Measurements from ENCODE around the gene CELA1. TPM values are rescaled to one million over a fixed set of nuclear protein-coding genes. Genes with fewer than 3 reads are reported as not detected.

Gene CELA1
- total RNA-seq, 4 donors from 2014 or later, result not detected

DNA sequence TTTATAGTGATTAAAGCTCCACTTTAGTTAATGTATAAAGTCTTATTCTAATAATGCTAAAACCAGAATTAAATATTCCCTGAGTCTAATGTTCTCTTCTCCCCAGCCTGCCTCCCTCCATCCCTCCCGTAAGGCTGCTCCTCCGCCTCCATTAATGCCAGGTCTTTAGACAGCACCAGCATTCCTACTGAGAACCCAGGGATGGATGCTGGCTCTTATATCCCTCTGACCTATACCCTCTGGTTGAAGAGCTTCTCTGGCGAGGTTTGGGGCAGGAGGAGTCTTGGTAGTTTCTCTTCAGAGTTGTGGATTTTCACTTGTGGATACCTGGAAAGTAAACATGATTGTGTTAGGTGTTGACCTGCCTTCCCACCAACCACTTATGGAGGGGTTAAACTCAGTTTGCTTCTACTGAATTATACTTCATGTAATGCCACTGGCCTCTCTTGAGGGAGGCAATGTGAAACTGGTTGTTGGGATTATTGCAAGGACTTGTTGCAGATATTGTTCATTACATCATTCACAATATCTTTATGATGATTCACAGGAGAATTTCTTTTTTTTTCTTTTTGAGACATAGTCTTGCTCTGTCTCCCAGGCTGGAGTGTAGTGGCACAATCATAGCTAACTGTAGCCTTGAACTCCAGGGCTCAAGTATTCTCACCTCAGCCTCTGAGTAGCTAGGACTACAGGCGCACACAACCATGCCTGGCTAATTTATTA, 65.1 kb downstream of the CELA1 start:
- TF ChIP-seq POLR2A (IDR thresholded peaks at IDR 0.05), result no peak
- TF ChIP-seq, protein P1, sequence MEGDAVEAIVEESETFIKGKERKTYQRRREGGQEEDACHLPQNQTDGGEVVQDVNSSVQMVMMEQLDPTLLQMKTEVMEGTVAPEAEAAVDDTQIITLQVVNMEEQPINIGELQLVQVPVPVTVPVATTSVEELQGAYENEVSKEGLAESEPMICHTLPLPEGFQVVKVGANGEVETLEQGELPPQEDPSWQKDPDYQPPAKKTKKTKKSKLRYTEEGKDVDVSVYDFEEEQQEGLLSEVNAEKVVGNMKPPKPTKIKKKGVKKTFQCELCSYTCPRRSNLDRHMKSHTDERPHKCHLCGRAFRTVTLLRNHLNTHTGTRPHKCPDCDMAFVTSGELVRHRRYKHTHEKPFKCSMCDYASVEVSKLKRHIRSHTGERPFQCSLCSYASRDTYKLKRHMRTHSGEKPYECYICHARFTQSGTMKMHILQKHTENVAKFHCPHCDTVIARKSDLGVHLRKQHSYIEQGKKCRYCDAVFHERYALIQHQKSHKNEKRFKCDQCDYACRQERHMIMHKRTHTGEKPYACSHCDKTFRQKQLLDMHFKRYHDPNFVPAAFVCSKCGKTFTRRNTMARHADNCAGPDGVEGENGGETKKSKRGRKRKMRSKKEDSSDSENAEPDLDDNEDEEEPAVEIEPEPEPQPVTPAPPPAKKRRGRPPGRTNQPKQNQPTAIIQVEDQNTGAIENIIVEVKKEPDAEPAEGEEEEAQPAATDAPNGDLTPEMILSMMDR (IDR thresholded peaks at IDR 0.05), result no peak
- Histone ChIP-seq H3K4me1 (no peaks in the 10 kb centered on the region), H3K27me3 (no peaks in the 10 kb centered on the region), H3K27ac (no peak overlapping the region), H3K36me3 (no peaks in the 10 kb centered on the region), H3K4me3 (no peak overlapping the region), H3K9me3 (no peaks in the 10 kb centered on the region)
- WGBS, 2 donors, result 77 to 87% methylated on average over 4 of the region's 4 CpGs
- intact Hi-C loops (cut with DNase I), result no loop called here
- DNase-seq, result no peak

Other genes starting within 250 kb of the CELA1 start
- 10 to 100 TPM; 10.8 to 12.0 (median 11.7) TPM for gene TFCP2, start 173.5 kb downstream of the CELA1 start, total RNA-seq
- gene POU6F1, start 128.6 kb downstream of the CELA1 start, total RNA-seq, result 1 to 10 TPM in 2 of 4 donors, under 1 TPM in 2; 0.42 to 5.9 (median 1.7) TPM
- 100 to 1,000 TPM; 156 to 261 (median 188) TPM for gene DAZAP2, start 107.9 kb downstream of the CELA1 start, total RNA-seq
- 100 to 1,000 TPM in 3 of 4 donors, 10 to 100 TPM in 1; 97.8 to 169 (median 124) TPM for gene SMAGP, start 76.3 kb downstream of the CELA1 start, total RNA-seq
- gene BIN2, start 22.5 kb downstream of the CELA1 start, total RNA-seq, result 1 to 10 TPM; 1.7 to 5.5 (median 3.3) TPM
- gene GALNT6, start 44.7 kb upstream of the CELA1 start, total RNA-seq, result 10 to 100 TPM in 2 of 4 donors, 1 to 10 TPM in 2; 1.7 to 26.7 (median 10.2) TPM
- under 1 TPM; 0.04 to 0.22 (median 0.15) TPM for gene SLC4A8, start 78.2 kb upstream of the CELA1 start, total RNA-seq
- 1 to 10 TPM in 1 of 4 donors, under 1 TPM in 3; 0.11 to 1.1 (median 0.40) TPM for gene SCN8A, start 244.6 kb upstream of the CELA1 start, total RNA-seq